NCI-H82 (cell line): ENCODE results near the gene CPED1.
"Not testable (repeated sequence)": the region's sequence is repeated elsewhere in the genome, so short reads cannot be mapped to it uniquely, and the experiment has no call there.

ENCODE experiments used
- DNase-seq: peaks from one replicate; lab custom pipeline; 2025; lab: John Stamatoyannopoulos, UW

Gene CPED1

DNA sequence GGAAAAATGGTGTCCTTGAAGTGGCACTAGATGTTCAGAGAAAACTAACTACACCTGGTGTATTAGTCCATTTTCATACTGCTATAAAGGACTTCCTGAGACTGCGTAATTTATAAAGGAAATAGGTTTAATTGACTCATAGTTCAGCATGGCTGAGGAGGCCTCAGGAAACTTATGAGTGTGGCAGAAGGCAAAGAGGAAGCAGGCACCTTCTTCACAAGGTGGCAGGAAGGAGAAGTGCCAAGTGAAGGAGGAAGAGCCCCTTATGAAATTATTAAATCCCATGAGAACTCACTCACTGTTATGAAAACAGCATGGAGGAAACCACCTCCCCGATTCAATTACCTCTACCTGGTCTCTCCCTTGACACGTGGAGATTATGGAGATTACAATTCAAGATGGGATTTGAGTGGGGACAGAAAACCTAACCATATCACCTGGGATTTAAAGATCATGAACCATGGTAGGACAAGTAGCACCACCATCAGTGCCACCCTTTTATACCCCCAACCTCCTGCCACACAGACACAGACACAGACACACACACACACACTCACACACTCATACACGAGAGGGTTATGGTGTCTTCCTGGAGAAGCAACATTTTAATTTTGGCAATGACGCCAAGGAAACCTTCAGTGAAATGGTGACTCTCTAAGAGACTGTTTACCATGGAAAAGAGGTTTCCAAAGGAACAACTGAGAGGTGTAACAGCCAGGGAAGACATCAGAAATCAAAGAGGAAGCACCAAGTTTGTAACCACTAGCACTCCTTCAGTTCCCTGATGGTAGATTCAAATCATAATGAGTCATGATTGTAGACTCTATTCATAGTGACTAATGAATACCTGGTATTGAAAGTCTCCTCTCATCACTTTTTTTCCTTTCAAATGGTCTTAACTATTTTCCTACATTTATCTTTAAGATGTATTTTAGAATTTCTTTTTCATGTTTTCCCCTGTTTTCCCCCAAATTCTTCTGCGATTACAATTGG is 298.5 kb downstream of the CPED1 start:
- no peak for DNase-seq

DNA sequence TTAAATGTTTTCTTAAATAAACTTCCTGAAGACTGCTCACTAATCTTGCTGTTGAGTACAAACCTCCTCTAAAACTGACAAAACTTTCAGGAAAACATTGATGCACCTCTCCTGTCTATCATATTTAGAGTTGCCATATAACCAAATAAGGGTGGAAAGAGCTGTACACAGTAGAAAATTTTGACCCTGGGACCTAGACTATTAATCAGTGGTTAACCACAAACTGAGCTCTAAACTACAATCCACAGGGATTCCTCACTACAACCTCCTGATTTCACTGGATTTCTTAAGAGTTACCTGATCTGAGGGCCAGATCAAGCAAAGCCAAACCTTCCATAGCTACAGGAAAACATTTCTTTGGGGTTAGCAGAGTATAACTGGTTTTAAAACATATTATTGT is 300.4 kb downstream of the CPED1 start:
- DNase-seq = no peak

DNA sequence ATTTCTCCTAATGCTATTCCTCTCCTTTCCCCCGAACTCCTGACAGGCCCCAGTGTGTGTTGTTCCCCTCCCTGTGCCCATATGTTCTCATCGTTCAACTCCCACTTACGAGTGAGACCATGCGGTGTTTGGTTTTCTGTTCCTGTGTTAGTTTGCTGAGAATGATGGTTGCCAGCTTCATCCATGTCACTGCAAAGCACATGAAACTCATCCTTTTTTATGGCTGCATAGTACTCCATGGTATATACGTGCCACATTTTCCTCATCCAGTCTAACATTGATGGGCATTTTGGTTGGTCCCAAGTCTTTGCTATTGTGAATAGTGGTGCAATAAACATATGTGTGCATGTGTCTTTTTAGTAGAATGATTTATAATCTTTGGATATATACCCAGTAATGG is 301.4 kb downstream of the CPED1 start:
- not testable (repeated sequence) for DNase-seq

DNA sequence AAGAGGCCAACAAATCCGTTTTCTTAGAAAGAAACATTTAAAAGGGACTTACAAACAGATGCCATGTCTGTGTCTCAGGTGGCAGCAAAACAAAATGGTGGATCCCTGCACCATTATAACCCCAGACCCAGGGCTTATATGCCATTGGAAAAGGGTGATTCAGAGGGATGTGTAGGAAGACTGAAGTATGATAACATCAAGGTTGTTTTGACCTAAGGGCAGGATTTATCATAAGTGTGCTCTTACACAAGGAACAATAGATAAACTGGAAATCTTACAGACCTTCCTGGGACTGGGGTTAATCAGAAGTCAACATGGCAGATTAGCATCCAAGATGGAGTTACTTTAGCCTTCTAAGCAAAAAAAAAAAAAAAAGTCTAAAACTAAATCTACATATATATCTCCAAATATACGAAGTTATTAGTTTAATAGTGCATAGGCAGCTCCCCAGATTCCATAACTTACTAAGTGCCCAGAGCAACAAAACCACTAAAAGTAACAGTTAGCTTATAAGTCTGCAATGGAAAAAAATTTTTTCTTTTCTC is 306.0 kb downstream of the CPED1 start:
- DNase-seq = no peak

DNA sequence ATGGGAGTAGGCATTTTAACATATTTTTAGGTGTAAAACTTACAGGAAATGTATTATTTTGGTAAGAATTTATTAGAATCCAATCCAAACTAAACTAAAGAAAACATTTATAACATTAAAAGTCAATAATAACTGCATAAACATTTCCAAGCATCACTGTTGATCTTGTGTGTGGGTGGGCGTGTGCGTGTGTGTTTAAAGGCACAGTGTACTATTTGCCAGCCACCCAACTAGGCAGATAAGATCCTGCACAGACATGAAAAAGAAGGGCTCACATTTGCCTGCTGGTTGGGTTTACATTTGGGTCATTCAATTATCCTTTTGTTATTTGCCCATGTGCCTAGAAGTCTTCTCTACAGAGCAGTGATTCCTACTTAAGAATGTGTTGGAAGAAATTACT is 309.3 kb downstream of the CPED1 start:
- DNase-seq = no peak

DNA sequence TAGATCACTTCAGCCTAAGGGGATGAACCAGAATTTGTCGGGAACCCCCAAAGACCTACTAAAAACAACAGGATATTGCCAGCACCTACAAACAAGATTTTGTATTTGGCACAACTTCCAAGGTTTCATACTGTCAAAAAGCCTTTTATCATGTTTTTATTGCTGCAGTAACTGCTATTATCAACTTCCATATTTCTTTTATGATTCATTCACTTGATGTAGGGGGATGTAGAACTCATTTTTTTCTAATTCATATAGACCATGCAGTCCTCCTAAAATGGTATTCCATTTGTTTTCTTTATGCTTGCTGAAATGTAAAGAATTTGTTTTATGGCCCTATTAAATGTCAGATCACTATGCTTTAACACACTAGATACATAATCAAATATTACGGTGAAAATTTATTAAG is 310.3 kb downstream of the CPED1 start:
- DNase-seq = no peak

DNA sequence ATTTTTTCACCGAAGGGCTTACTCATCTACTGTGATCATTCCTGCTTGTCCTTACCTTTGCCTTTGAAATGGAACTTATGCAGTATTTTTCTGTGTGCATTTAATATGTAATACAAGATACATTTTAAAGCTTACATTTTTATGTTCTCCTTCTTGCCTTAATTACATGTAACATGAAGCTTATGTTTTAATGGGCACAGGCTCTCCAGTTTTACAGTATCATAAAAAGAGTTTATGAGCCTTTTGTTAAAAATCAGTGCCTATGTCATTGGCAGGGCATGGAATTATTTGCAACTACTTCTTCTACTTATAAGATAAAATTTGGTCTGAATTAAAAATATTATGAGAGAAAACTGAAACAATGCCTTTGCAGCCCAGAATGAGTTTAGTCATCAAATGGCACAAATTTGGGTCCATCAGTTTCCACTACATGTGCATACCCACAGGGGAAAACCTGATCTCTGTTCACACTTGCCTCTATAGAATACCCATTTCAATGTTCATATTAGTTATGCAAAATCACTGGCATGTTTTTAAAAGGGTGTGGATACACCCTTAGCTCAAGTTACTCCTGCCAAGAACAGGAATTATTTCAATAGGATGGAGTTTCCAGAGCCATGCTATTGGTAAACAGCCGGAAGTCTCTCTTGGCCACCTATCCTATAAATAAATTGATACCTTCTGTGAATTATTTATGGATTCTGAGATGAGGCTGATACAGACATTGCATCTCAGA is 312.3 kb downstream of the CPED1 start:
- no peak for DNase-seq

DNA sequence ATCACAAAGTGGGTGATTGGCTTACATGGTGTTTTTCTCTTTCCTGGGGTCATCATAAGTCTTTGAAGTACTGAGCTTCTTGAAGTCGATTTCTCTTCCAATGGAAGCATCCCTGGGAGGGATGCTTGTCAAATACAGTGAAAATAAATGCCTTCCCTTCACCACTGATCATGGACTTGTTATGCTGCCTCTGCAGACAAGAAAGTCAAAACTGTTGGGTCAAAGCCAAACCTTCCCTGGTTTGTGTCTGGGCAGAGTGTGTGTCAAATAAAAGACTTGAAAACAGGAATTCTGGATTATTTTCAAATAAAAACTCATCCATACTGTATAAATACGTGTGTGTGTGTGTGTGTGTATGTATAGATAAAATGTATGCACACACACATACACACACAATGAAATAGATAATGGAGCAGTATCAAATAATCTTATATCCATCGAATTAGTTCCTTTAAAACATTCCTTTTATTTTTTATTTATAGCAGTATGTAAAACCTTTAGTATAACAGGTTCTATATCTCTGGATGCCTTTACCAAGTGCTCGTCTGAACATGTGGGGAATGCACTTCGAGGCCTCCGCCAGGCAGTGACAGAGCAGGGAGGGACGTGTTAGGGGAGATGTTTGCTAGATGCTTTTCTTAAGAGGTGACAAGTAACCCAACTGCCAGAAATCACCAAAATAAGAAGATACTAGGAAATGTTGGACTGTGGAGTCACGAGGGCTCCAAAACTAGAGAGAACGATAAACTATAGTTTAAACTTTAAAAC is 313.1 kb downstream of the CPED1 start:
- no peak for DNase-seq

DNA sequence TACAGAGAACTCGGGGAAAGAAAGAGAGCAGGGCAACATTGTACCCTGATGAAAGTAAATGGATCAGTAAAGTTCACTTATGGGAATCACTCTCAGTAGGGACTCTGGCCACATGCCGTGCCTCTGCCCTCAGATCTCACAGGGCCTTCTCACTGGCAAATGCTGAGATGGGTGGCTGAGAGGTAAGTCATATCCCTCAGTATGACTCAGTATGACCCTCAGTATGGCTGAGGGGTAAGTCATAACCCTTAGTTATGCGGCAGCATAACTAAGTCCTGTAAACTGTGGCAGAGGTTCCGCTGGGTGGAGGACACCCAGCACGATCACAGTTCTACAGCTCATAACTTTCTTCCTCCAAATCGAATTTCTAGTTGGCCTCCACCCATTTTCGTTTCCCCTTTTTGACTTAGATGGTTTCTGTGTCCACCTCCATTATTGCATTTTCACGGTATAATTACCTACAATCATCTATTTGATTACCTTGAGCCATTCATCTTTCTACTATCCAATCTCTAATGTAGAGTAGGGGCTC is 313.8 kb downstream of the CPED1 start:
- no peak for DNase-seq

DNA sequence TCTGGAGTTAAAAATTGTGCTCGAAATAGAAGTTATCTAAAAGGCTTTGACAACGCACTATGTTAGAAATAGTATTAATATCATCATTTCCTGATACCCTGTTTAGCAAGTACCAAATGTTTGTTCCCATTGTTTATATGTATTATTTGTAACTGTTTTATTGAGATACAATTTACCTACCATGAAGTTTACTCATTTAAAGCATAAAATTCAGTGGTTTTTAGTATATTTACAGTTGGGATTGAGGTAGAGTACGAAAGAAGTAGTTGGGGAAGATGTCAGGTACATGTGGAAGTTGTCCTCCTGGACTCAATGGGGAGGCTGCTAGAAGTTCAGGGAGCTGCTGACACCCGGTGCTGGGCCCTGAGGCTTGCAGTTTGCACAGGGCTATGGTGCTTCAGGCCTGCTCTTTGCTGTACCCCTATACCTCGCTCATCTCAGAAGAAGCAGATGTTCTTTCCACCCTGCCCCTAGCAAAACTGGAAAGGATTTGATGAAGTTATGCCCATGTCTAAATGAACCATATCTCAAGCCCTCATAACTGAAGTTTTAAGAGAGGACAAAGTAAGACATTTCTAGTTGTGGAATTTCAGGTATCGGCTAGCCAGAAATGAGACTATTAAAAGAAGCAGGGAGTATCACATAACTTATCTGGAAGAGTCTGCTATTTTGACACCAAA is 315.1 kb downstream of the CPED1 start:
- DNase-seq = no peak

DNA sequence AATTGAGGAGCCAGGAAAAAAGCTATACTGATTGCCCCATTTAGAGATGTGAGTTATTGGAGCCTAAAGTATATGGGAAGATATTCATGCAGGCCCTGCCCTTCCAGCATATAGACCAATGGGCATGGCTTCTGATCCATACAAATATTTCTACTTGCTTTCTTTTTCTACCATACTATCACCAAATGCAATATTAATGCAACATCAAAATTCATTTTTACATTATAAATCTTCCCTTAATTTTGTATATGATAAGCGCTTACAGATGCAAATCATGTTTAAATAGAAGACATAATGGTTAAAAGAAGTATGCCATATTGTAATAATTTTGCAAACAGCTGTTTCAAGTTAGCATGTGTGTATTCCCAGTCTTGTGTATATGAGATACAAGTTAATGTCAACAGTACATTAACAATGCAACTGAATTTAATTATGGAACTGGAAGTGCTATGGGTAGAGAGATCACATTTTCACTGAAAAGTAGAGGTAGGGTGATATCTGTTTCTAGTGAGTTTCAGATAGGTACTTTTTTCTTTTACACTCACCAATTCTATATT is 315.7 kb downstream of the CPED1 start:
- no peak for DNase-seq

DNA sequence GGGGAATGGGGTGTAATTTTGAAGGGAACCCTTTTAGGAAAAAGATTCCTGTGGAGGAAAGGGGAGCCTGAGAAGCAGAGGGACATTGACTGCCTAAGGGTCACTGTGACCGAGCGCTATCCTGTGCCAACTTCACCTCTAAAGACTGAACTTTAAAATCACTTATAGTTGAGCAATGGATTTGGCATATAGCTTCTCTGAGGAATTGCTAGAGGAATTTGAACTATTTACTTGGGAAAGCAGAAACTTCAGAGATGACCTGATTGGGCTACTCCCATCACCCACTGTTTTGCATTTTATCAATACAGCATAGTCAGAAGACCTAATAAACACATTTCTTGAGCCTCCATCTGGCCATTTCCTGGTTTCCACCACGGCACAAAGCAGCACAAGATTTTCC is 316.6 kb downstream of the CPED1 start:
- DNase-seq = no peak

DNA sequence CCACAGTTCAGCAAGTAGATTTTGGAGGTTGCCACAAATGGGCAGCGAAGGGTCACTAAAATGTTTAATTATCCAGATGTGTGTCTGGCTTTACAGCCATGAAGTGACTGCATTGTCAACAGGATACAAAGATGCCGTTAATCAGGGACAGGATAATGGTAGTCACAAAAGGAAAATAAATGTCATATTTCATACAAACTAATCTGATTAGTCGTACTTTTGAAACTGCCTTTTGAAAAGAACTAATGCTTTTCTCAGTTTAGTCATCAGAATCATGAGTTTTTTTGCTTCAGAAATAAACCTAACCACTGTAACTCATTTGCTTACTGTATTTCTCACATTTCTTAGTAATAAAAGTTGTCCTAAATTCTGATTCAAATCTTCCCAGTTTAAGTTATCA is 318.1 kb downstream of the CPED1 start:
- no peak for DNase-seq

DNA sequence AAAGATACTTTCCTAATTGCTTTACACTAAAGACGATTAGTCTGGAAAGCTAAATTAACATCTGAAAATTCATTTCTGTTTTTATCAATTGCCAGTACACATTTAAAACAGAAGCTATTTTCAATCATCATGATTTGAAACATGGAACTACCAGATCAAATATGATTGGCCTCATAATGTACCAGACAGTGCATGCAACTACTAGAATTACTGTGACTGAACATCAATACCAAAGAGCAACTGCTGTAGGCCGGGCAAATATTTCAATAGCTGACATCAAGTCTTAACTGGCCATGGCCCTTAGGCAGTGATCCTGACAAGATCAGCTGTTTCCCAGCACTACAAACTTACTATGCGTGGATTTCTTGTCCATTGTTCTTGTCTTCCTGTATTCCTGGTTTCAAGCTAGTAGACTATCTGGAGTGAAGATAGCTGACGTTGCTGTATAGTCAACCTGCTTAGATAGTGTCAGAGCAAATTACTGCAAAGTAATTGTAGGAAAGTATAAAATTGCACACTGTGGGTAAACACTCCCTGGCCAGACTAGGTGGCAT is 318.6 kb downstream of the CPED1 start:
- DNase-seq = no peak

DNA sequence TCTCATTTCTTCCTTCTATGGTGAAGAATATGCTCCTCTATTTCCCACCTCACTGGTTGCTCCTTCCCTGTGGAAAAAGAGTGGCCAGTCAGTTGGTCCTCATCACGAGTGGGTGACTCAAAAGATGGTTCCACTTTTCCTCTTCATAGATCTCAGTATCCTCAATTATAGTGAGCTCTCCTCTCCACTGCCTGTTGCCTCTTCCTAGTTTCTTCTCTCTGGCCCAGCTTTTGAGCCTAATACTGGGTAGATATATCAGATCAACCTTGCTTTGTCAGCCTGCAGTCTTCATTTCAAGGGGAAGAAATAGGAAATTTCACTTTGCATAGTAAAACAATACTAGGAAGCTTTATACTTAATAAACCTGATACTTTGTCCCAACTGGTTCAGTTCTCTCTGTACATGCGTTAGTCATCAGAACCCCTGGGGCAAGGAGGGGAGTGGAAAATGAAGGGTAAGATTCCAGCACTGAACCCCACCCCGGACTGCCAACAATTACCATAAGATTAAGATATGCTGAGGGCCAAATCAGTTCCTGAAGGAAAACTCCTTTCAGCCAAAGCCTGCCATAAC is 324.8 kb downstream of the CPED1 start:
- DNase-seq = no peak

DNA sequence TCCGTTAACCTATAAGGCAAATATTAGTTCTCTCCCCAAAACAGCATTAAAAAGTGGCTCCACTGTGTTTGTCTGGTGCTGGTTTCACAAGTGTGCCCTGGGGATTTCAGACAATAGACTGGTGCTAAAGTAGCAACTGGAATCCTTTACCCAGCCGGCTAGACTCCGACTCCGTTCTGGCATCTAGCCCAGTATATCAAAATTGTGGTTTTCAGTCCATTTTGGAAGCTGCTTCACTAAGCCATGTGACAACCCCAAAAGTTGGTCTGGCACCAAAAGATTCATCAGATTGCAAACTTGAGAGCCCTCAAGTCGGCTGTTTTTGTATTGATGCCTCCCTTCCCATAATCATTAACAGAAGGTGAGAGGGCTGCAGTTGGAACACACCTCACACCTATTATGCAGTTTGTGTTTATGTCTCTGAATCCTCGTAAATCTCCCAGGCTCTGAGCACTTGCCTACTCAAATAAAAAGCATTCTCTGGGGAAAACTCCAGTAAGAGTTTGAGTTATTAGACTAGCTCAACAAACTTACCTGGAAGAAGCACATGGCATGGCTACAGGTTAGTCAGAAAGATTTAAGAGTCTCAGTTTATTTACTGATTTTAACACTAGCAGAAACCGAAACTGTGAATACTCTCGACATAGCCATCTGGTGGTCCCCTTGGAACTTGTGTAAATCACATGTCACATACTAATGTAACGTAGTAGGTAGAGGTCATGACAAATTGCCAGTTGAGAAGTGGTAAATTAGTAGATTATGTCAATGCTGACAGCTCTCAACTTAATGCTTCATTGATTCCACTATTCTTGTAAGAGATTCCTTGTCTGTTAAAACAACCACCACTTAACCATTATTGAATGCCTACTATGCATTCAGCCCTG is 325.5 kb downstream of the CPED1 start:
- DNase-seq = peak; percentile 82

DNA sequence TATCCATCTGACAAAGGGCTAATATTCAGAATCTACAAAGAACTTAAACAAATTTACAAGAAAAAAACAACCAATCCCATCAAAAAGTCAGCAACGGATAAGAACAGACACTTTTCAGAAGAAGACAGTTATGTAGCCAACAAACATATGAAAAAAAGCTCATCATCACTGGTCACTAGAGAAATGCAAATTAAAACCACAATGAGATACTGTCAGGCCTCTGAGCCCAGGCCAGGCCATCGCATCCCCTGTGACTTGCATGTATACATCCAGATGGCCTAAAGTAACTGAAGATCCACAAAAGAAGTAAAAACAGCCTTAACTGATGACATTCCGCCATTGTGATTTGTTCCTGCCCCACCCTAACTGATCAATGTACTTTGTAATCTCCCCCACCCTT is 326.7 kb downstream of the CPED1 start:
- not testable (repeated sequence) for DNase-seq

DNA sequence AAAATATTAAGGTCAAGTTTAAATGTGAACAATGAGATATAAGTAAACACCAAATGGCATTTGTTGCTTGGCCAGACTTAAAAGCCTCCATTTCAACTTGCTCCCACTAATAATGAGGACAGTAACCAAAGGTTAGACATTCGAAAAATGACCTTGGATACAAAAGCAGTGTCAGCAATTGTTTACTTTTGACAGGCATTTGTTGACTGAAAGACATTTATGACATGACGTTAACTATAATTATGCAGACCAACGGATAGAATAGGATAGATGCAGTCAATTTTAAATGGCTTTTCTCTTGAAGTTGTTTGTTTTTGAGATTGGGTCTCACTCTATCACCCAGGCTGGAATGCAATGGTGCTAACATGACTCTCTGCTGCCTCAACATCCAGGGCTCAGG is 333.9 kb downstream of the CPED1 start:
- no peak for DNase-seq
